ENCODE data around the gene TXK. TPM values are rescaled to one million over a fixed set of nuclear protein-coding genes. Genes with fewer than 3 reads are reported as not detected.

The TXK gene
- total RNA-seq, 1 donor: 0.86 TPM

DNA sequence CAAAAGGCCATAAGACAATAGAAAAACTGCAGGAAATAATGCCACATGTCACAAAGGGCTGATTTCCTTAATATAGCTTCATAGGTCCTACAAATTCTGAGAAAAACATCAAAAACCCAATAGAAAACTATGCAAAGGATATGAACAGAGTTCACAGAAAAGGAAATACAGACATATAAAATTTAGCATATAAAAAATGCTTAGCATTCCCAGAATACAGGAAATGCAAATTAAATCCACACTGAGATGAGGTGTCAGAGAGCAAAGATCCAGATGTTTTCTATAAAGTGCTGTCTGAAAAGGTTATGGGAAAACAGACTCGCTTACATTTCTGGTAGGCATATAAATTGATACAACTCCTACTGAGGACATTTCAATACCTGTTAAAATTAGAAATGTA lies 33.8 kb downstream of the TXK start:
- DNase-seq (ENCODE audit: low read depth): no peak
- H3K4me3 ChIP-seq (ENCODE audit: low read depth, low read length): no peak overlapping the region
- TF ChIP-seq, protein P1, sequence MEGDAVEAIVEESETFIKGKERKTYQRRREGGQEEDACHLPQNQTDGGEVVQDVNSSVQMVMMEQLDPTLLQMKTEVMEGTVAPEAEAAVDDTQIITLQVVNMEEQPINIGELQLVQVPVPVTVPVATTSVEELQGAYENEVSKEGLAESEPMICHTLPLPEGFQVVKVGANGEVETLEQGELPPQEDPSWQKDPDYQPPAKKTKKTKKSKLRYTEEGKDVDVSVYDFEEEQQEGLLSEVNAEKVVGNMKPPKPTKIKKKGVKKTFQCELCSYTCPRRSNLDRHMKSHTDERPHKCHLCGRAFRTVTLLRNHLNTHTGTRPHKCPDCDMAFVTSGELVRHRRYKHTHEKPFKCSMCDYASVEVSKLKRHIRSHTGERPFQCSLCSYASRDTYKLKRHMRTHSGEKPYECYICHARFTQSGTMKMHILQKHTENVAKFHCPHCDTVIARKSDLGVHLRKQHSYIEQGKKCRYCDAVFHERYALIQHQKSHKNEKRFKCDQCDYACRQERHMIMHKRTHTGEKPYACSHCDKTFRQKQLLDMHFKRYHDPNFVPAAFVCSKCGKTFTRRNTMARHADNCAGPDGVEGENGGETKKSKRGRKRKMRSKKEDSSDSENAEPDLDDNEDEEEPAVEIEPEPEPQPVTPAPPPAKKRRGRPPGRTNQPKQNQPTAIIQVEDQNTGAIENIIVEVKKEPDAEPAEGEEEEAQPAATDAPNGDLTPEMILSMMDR (IDR thresholded peaks at IDR 0.05; ENCODE audit: insufficient read depth, low read depth, low read length): no peak

DNA sequence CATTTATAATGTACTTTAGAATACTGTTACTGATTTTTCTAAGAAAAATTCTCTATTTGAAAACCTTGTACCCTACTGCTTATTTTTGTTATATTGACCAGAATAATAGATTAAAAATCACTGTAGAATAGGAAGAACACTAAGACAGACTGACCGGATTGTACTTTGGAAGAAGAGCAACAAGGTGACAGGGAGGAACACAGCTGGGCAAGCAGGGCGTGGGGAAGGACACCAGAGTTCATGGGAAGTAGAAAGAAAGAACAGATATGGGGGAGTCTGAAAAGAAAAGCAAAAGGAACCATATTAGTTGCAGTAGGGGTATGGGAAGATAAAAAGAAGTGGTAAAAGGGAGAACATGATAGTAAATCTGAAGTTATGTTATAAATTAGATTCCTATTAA lies 38.6 kb downstream of the TXK start:
- no peak overlapping the region for H3K4me3 ChIP-seq (ENCODE audit: low read depth, low read length)
- no peak for DNase-seq (ENCODE audit: low read depth)
- TF ChIP-seq, protein P1 (IDR thresholded peaks at IDR 0.05; ENCODE audit: insufficient read depth, low read depth, low read length): no peak

DNA sequence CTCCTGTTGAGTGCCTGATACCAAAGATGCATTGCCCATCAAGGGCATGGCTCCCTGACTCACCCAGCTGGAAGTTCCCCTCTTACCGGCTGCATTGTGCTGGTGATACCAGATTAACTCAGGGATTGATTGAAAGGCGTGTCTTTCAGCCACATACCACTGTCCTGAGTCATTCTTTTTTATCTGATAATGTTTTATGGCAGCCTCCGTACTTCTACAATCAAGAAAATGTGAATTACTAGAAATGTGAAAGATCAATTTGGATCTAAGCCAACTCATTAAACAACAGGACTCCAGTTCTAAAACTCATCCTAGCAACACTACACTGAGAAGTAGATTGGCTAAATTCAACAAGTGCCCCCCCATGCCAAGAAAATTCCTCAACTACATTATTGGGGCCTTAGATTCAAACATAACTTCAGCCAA lies 40.0 kb downstream of the TXK start:
- no peak for DNase-seq (ENCODE audit: low read depth)
- no peak overlapping the region for H3K4me3 ChIP-seq (ENCODE audit: low read depth, low read length)
- TF ChIP-seq, protein P1 (IDR thresholded peaks at IDR 0.05; ENCODE audit: insufficient read depth, low read depth, low read length): no peak

DNA sequence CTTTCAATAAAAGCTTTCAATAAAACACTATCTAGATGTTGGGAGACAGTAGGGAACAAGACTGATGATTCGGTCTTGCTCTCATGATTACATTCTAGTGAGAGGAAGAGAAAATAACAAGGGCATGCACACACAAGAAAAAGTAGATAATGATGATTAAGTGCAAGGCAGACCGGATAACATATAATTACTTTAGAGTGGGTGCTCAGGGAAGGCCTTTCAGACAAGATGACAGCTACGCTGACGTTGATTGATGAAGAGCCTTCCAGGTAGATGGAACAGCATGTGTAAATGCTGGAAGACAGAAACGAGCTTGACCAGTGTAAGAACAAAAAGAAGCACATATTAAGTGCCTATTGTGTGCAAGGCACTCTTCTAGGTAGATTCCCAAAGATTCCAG lies 43.4 kb downstream of the TXK start:
- TF ChIP-seq, protein P1 (IDR thresholded peaks at IDR 0.05; ENCODE audit: insufficient read depth, low read depth, low read length): no peak
- no peak for DNase-seq (ENCODE audit: low read depth)
- no peak overlapping the region for H3K4me3 ChIP-seq (ENCODE audit: low read depth, low read length)

DNA sequence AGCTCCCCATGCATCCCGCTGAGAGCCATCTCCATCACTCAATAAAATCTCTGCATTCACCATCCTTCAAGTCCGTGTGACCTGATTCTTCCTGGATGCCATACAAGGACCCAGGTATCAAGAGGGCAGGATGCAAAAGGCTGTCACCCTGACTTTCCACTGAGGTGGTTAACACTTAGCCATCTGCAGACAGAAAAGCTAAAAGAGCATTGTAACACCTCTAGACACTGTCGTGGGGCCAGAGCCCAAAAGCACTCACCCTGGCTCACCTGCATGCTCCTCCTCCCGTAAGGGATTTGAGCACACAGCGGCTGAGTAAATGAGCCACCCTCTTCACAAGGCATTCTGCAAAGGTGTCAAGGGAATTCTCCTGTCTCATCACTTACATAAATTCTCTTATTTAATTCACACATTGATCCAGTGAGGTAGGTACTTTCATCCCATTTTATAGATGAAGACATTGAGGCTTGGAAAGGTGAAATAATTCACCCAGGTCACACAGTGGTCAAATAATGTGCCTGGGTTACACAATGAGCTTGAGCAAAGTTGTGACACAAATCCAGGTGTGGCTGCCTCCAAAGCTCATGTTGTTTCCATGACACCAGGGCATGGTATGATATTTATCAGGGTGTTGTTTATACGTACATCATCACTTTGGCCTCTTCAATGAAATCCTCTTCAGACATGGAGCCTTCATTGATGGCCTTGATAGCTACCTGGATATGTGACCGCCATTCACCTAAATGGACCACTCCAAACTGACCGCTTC lies 48.0 kb downstream of the TXK start:
- H3K4me3 ChIP-seq (ENCODE audit: low read depth, low read length): no peak overlapping the region
- TF ChIP-seq, protein P1 (IDR thresholded peaks at IDR 0.05; ENCODE audit: insufficient read depth, low read depth, low read length): no peak
- DNase-seq (ENCODE audit: low read depth): no peak

DNA sequence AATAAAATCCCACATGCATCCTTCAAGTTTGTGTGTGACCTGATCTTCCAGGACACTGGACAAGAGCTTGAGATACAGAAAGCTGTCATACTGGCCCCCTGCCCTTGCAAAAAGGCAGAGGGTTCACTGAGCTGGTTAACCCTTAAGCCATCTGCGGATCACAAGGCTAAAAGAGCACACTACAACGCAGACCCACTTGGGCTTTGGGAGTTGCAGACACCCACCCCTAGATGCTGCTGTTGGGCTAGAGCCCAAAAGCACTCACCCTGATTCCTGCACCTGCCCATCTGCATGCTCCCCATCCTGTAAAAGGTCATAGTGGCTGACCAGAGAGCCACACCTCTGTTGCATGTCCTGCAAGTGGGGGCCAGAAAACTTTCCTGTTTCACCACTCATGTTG lies 51.1 kb downstream of the TXK start:
- TF ChIP-seq, protein P1 (IDR thresholded peaks at IDR 0.05; ENCODE audit: insufficient read depth, low read depth, low read length): no peak
- DNase-seq (ENCODE audit: low read depth): no peak

DNA sequence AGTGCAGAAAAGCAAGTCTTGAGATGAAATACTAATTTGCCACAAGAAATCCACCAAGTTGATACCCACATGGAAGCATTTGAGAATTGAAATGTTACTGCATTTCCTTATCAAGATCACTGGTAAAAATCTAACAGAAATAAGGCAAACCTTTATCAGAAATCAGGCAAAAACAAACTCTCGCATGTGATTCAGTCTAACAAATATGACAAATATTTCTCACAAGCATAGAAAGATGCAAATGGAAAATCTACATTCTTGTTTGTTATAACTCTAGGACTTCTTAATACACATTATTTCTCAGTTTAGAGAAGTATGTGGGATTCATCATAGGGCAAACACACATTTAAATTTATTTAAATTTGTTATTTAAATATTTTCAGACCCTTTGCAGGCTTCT lies 52.9 kb downstream of the TXK start:
- TF ChIP-seq, protein P1 (IDR thresholded peaks at IDR 0.05; ENCODE audit: insufficient read depth, low read depth, low read length): no peak
- no peak for DNase-seq (ENCODE audit: low read depth)
- no peak overlapping the region for H3K4me3 ChIP-seq (ENCODE audit: low read depth, low read length)

More for the DNA sequence above, 51.1 kb downstream of the TXK start:
- H3K4me3 ChIP-seq (ENCODE audit: low read depth, low read length): no peak overlapping the region

Measured in fibroblast of villous mesenchyme (primary cell).